Limb (tissue), 2 donors: ENCODE data around the gene GPR42.
"Not testable (repeated sequence)": the region's sequence is repeated elsewhere in the genome, so short reads cannot be mapped to it uniquely, and the experiment has no call there.

ENCODE experiments used
- DNase-seq, 2 donors: peaks; one replicate each; pipeline ENCODE4 v3.0.0-alpha.2; 2016; ENCODE audit errors: extremely low spot score in 2 of 2

Gene GPR42

DNA sequence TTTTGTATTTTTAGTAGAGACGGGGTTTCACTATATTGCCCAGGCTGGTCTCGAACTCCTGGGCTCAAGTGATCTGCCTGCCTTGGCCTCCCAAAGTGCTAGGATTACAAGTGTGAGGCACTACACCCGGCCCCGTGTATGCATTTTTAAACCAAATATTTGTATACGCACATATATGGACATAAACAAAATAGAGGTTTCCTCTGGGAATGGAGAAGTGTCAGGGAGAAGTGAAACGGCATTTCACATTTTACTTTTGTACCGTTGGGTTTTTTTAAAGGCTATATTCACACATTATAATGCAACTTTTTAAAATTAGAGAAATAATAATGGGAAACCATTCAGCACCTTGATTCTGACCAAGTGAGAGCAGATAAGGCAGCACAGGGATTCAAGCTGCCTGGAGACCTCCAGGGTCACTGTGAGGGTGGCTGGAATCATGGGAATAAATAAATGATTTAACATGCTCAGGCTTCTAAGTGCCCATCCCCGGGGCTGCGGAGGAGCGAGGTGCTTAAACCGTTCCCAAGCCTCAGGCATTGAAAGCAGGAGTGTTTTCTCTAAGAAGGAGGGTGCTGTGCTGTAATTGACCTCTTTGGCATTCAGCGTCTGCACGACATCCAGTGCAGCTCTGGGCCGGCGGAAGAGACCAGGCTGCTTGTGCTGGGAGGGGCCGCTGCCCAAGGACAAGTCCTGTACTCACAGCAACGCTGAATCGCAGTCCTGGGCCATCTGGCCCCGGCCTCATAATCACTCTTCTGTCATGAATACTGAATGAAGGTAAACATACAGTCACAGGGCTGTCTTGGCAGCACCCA, 24.7 kb downstream of the GPR42 start:
- DNase-seq: no peak

DNA sequence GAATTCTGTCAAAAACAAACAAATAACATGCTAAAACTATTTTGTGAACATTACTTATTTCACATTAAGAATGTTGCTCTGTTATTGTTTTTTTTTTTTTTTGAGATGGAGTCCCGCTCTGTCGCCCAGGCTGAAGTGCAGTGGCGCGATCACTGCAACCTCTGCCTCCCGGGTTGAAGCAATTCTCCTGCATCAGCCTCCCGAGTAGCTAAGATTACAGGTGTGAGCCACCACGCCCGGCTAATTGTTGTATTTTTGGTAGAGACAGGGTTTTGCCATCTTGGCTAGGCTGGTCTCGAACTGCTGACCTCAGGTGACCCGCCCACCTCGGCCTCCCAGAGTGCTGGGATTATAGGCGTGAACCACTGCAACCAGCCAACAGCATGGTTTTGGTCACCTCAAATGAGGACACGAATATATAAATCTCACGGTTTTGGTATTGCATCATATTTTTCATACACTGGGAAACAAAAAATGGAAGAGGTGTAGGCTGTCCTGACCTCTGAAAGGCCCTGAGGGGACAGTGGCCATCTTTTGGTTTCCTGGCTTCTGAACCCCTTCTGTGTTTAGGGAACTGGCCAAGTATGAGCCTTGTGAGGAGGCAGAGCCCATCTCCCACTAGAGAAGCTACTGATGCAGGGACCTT, 25.5 kb downstream of the GPR42 start:
- DNase-seq: no peak

DNA sequence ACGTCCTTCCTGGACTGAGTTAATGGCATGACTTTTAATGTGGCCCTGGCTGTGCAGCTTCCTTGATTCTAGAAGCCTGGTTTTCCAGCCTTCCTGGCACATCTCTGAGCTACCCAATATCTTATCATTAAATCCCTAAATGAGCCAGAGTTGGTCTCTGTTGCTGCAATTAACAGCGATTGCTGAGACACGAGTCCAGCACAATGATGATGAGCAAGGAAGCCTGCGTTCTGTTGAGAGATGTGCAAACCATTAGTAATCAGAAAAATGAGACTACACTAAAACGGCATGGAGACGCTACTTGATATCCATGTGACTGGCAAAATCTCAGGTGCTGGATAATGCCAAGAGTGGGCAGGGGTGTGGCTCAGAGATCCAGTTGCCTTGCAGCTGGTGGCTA, 26.2 kb downstream of the GPR42 start:
- no peak for DNase-seq

DNA sequence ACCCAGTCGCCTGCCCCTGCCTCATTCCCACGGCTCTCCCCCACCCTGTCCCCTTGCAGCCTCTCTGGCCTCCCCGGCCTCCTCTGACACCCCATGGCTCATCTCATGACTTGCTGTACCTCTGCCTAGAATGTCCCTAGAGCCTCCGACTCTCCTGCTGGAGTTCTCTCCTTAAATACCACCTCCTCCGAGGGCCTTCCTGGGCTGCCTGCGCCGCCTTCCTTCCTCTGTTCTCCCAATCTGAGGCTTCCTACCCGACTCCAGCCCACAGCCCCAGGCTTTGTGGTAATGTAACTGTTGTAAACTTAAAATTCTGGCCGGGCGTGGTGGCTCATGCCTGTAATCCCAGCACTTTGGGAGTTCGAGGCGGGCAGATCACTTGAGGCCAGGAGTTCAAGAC, 27.7 kb downstream of the GPR42 start:
- no peak for DNase-seq

DNA sequence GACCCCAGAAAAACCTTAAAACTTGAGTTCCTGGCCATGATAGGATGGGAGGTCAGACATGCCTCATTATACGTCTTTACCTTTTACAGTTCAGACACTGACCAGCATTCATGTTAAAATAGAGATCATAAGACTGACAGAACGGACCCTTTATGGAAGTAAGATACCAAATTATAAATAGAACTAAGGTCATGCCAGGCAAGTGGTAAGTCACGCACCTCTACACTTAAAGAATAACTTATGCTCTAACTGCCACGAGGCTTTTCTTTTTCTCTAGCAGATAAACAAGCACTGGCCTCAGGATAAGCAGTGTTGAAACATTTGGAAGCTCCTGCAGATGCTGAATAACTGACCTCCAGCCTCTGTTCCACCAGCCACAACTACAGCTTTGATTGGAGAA, 28.4 kb downstream of the GPR42 start:
- no peak for DNase-seq

DNA sequence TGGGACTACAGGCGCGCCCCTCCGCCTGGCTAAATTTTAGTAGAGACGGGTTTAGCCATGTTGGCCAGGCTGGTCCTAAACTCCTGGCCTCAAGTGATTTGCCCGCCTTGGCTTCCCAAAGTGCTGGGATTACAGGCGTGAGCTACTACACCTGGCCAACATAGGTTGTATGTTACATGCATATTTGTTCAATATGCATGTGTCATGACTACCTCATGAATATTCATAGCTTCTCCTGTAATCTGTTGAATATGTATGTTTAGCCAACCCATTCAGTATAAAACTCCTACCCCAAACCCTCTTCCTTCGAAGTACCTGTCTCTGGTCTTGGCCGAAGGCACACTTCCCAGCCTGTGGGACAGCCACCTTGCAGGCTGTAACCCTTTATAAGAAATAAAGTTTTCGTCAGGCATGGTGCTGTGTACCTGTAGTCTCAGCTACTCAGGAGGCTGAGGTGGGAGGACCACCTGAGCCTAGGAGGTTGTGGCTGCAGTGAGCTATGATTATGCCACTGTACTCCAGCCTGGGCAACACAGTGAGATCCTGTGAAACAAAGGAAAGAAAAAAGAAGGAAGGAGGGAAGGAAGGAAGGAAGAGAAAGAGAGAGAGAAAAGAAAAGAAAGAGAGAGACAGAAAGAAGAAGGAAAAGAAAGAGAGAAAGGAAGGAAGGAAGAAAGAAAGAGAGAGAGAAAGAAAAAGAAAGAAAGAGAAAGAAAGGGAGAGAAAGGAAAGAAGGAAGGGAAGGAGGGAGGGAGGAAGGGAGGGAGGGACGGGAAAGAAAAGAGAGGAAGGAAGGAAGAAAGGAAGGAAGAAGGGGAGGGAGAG, 29.3 kb downstream of the GPR42 start:
- DNase-seq: no peak

DNA sequence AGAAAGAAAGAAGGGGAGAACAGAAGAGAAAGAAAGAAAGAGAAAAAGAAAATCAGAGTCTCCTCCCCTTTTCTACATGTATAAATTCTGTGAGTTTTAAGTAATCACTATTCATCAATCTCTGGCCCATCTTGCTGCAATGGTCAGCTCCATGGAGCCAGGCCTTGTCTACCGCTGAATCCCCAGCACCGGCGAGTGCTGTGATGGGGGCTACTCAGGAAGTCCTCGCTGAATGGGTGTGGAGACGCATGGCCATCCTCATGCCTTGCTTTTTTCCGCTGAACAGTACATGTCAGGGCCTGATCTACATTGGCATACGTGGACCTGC, 29.9 kb downstream of the GPR42 start:
- no peak for DNase-seq

DNA sequence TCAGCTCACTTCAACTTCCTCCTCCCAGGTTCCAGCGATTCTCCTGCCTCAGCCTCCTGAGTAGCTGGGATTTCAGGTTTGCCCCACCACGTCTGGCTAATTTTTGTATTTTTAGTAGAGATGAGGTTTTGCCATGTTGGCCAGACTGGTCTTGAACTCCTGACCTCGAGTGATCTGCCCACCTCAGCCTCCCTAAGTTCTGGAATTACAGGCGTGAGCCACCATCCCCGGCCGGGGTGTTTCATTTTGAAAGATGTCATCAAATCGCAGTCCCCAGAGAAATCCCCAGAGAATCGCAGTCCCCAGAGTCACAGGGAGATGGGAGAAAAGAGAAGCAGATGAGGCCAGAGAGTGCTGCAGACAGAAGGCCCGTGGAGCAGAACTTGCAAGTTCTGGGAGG, 30.5 kb downstream of the GPR42 start:
- DNase-seq: not testable (repeated sequence)

DNA sequence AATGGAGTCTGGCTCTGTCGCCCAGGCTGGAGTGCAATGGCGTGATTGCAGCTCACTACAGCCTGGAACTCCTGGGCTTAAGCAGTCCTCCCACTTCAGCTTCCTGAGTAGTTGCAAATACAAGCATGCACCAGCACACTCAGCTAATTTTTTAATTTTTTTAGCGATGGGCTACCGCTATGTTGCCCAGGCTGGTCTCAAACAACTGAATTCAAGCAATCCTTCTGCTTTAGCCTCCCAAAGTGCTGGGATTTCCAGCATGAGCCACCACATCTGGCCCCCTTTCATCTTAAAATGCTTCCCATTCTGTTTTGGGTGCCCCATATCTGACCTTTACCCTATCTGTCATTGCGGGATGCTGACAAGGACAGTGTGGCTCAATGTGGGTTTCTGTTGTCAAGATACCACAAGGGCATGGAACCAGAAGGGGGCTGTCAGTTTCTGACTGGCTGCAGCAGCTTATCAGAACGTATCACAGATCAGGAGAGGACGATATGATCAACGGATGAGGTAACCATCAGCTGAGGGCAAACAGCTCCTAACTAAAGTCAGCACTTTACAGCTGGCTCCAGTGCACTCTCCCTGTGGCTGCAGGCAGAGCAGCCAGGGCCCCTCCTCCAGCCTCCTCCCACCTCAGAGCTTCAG, 32.4 kb downstream of the GPR42 start:
- DNase-seq: no peak

DNA sequence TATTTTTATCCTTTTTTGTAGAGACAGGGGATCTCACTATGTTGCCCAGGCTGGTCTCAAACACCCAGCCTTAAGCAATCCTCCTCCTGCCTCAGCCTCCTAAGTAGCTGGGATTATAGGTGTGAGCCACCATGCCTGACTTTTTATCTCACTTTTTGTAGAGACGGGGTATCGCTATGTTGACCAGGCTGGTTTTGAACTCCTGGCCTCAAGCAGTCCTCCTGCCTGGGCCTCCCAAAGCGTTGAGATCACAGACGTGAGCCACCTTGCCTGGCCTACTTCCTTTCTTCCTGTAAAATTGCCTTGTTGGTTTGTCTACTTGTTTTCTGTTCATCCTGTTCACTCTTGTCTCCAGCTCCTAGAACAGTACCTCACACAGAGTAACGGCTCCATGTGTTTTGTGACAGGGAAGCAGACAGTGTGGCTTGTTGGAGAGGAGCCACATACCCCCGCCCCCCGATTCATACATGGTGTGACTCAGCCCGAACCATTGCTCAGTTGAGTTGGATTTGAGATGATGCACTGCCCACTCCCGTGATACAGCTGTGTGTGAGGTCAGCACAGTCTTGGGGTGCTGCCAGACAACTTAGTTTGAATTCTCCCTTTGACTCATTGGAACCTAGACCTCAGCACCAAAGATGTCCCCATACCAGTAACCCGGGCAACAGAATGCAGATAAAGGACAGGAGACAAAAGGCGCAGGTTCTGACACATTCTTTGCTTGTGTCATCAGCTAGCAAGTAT, 34.2 kb downstream of the GPR42 start:
- DNase-seq: no peak

DNA sequence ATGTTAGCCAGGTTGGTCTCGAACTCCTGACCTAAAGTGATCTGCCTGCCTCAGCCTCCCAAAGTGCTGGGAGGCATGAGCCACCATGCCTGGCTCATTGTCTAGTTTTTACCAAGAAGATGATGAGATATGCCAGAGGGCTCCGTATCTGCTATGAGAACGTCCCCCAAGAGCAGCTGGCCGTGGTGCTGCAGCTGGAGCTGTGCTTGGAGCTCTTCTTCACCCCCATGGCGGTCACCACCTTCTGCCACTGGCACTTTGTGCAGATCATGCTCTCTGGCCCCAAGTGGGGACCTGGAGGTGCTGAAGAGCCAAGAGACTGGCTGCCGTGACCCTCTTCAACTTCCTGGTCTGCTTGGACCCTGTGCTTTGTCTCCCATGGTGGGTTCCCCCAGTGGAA, 36.8 kb downstream of the GPR42 start:
- no peak for DNase-seq

DNA sequence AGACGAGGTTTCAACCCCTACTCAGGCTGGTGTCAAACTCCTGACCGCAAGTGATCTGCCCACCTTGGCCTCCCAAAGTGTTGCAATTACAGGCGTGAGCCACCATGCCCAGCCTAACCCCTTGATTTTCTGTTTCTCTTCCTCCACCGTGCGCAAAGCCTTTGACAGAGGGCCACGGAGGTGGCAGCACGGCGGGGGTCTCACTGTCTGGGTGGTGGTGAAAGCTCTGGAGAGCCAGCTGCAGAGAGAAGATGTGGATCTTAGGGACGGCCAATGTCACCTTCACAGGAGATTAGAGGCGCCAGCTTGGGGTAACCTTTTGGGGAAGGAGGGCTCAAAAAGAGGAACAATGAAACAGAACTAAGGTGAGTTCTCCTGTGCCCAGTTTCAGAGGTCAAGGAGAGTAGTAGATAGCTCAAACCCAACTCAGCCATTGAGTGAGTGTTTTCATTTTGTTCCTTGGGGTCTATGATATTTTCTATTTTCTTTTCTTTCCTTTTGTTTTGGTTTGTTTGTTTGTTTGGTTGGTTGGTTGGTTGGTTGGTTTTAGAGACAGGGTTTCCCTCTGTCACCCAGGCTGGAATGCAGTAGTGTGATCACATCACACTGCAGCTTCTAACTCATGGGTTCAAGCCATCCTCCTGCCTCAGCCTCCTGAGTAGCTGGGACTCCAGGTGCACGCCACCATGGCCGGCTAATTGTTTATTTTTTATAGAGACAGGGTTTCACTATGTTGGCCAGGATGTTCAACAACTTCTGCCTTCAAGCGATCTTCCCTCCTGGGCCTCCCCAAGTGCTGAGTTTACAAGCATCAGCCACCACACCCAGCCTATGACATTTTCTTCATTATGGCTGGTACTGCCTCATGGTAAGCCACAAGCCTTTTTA, 37.7 kb downstream of the GPR42 start:
- DNase-seq: no peak

DNA sequence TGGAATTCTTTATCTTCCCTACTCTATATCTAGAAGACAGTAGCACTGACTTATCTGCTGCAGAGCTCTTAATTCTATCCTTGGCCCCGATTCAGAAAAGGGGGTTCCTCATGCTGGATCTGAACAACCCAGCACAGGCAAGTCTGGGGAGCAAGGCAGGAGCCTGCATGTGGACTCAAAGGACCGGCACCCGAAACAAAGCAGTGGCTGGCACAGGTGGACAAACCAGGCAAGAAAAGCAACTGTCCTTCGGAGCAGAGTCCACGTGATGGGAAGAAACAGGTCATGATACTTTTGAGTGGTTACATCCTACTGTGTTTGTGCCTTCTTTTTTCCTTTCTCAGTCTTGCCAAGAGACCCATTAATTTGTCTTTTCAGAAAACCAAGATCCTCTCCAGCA, 38.3 kb downstream of the GPR42 start:
- no peak for DNase-seq

DNA sequence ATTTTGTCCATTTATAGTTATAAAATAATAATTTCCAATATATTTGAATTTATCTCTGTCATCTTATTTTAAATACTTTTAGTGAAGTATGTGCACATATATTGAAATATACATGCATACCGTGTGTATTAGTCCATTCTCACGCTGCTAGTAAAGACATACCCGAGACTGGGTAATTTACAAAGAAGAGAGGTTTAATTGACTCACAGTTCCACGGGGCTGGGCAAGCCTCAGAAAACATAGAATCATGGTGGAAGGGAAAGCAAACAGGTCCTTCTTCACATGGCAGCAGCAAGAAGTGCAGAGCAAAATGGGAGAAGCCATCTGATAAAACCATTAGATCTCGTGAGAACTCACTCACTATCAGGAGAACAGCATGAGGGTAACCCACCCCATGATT, 39.6 kb downstream of the GPR42 start:
- DNase-seq: no peak

DNA sequence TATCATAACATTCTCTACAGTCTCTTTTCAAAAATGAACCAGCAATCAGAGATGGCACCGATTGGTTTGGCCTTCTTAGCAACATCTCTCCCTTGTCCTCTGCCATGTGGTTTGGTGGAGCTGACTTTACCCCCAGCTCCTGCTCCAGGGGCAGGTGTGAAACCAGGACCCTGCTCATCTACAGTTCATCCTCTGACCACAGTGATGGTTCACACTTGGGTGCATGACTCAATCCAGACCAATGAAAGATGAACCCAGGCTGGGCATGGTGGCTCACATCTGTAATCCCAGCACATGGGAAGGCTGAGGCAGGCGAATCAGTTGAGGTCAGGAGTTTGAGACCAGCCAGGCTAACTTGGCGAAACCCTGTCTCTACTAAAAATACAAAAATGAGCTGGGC, 43.6 kb downstream of the GPR42 start:
- DNase-seq: no peak

DNA sequence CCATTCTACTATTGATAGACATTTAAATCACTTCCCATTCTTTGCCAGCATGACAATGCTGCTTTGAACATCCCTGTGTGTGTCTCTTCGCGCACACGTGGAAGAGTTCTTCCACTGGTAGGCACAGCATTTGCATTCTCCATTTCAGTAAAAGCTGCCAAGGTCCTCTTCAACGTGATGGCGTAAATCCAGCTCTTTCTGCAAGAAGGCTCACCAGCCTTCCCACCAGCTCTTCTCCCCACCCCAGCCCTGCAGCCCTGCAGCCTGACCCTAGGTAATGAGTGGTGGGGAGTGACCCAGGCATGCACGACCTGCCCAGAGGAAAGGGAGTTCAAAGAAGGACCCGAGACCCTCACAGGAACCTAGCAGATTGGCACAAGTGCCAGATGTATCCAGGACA, 45.5 kb downstream of the GPR42 start:
- DNase-seq: no peak

DNA sequence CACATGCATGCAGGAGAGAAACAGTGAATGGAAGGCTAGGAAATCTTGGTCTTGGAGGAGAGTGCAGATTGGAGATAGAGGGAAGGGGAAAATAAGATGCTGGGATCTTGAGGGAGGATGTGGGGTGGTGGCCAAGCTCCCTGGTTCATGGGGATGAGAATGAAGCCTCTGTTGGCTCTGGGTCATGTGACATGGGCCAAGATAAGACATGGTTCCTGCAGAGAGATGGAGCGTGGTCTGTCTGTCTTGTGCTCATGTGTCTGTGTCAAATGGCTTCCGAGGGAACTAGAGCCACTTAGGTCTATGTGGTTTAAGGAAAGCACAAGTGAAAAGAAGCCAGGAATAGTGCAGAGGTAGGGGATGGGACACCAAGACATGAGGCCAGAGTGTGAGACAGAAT, 46.4 kb downstream of the GPR42 start:
- no peak for DNase-seq

DNA sequence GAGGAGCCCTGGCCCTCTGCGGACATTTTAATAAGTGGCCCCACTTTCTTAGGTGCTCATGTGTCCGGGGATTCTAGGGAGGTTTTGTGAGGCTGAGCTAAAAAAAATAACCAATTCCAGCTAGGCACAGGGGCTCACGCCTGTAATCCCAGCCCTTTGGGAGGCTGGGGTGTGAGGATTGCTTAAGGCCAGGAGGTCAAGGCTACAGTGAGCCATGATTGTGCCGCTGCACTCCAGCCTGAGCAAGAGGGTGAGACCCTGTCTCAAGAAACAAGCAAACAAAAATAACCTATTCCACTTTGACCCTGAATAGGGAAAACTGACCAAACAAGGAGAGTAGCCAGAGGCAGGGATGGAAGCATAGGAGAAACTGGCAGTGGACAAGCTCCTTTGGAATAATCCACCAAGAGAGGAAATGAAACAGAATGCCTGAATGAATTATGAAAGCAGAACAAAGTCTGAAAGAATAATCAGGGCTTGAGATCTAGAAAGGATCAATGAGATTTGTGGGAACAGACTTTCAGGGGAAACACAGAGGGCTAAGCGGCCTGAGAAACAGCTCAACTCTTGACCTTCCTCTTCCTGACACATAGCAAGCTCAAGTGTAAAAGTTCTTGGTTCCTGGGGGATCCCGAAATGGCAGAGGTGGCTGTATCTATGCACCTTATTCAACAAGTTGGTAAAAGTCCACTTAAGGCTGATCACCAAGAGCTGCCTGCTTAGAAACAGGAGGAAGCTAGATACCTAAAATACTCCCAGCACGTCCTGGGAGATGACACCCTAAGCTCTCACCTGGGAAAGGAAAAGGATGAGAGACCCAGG, 47.1 kb downstream of the GPR42 start:
- DNase-seq: no peak

DNA sequence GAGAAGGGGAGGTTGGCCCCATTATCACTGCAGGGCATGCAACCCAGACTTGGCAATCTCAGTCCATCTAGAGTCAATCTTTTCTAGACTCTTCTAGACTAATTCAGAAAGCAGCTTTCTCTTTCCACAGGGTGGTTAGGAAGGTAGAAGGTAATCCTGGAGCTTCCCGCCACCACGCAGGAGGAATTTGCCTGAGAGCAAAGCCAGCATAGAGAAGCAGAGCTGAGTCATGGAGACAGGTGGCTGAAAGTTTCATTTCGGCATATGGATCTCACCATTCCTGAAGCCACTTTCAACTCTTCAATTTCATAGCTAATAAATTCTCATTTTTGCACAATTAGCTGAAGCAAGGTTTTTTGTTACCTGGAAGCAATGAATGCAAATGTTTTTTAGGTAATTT, 48.2 kb downstream of the GPR42 start:
- no peak for DNase-seq

DNA sequence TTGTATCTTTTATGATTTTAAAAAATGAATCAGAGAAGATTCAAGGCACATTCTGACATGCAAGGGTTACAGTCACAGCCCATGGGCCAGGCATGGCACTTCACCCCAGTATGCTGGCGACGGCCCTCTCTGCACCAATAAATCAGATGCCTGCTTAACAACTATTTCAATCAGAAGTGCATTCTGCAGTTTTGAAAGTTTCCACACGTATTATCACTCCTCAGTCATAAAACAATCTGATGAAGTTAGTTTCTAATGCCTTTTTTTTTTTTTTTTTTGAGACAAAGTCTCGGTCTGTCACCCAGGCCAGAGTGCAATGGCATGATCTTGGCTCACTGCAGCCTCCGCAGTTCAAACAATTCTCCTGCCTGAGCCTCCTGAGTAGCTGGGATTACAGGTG, 48.9 kb downstream of the GPR42 start:
- DNase-seq: no peak
